ENCODE measurements around the gene ANAPC13. TPM values are rescaled to one million over a fixed set of nuclear protein-coding genes. Genes with fewer than 3 reads are reported as not detected.
A peak's percentile ranks its signal among the peaks of the same experiment; 100 is the strongest.

The ANAPC13 gene
- total RNA-seq, 1 experiment from 2014 or later, result 52.7 TPM

- Histone ChIP-seq H2AFZ (no peak overlapping the region), H4K20me1 (ENCODE audit: insufficient read depth) (no peaks in the 10 kb centered on the region), H3K9me3 (ENCODE audit: insufficient read depth, low read depth) (no peaks in the 10 kb centered on the region), H3F3A (ENCODE audit: insufficient read depth, low read depth) (no peaks in the 10 kb centered on the region), H3K27ac (no peak overlapping the region), H3K4me2 (no peak overlapping the region), H3K79me2 (ENCODE audit: low read depth) (no peaks in the 10 kb centered on the region), H3K36me3 (ENCODE audit: low read depth) (no peaks in the 10 kb centered on the region), H3K4me1 (replicated peaks; ENCODE audit: insufficient read depth) (peaks cover 7% of the 10 kb centered on the region; the same call in 1 of the 2 replicates), H3K9me2 (ENCODE audit: insufficient read depth) (no peaks in the 10 kb centered on the region), H3K4me3 (no peak overlapping the region), H3K27me3 (ENCODE audit: insufficient read depth, low read depth) (no peaks in the 10 kb centered on the region)
- BruUV-seq (replicated peaks), result no TSS peak
- intact Hi-C loops (cut with micrococcal nuclease; ENCODE audit: unreplicated experiment), result no loop called here
- no peak for DNase-seq
- POLR2A ChIA-PET (ENCODE audit: unreplicated experiment), result no interaction called here
- no peak for TF ChIP-seq CTCF (conservative IDR thresholded peaks at IDR 0.05)
- no peak for TF ChIP-seq EZH2 (IDR thresholded peaks at IDR 0.05; ENCODE audit: low read depth)
- CTCF ChIA-PET, result no interaction called here
Measured at GRCh38 chr3:134463676-134464063, 22.1 kb downstream of the ANAPC13 start.

GRCh38 chr3:134462331-134462941 lies 23.3 kb downstream of the ANAPC13 start:
- Histone ChIP-seq H3K4me3 (no peak overlapping the region), H3K27me3 (ENCODE audit: insufficient read depth, low read depth) (no peaks in the 10 kb centered on the region), H3K4me2 (peak overlapping the region; percentile 18; the same call in 1 of the 2 replicates), H3K4me1 (replicated peaks; ENCODE audit: insufficient read depth) (peaks cover 7% of the 10 kb centered on the region; the same call in 1 of the 2 replicates), H3K27ac (no peak overlapping the region), H2AFZ (peak overlapping the region; percentile 61; the same call in 1 of the 2 replicates), H3K9me3 (ENCODE audit: insufficient read depth, low read depth) (no peaks in the 10 kb centered on the region), H3K36me3 (ENCODE audit: low read depth) (no peaks in the 10 kb centered on the region), H4K20me1 (ENCODE audit: insufficient read depth) (no peaks in the 10 kb centered on the region), H3K79me2 (ENCODE audit: low read depth) (no peaks in the 10 kb centered on the region), H3F3A (ENCODE audit: insufficient read depth, low read depth) (no peaks in the 10 kb centered on the region), H3K9me2 (ENCODE audit: insufficient read depth) (no peaks in the 10 kb centered on the region)
- CTCF ChIA-PET, result interaction anchor here (0.6 kb wide), 1 partner anchor 91 kb away, joined by 3 read pairs; no protein-coding TSS in a partner anchor
- no TSS peak for BruUV-seq (replicated peaks)
- POLR2A ChIA-PET (ENCODE audit: unreplicated experiment), result no interaction called here
- intact Hi-C loops (cut with micrococcal nuclease; ENCODE audit: unreplicated experiment), result no loop called here
- TF ChIP-seq CTCF (conservative IDR thresholded peaks at IDR 0.05) (no peak), EZH2 (IDR thresholded peaks at IDR 0.05; ENCODE audit: low read depth) (no peak)
- DNase-seq, result peak in 1 of 2 experiments; percentile 46

GRCh38 chr3:134460965-134461364 lies 24.8 kb downstream of the ANAPC13 start:
- DNase-seq, result no peak
- CTCF ChIA-PET, result no interaction called here

More at GRCh38 chr3:134460965-134461364, 24.8 kb downstream of the ANAPC13 start:
- intact Hi-C loops (cut with micrococcal nuclease; ENCODE audit: unreplicated experiment), result no loop called here
- Histone ChIP-seq H3K4me1 (replicated peaks; ENCODE audit: insufficient read depth) (peaks cover 7% of the 10 kb centered on the region; the same call in 1 of the 2 replicates), H3K36me3 (ENCODE audit: low read depth) (no peaks in the 10 kb centered on the region), H3K27ac (no peak overlapping the region), H3K9me2 (ENCODE audit: insufficient read depth) (no peaks in the 10 kb centered on the region), H3K4me2 (no peak overlapping the region), H2AFZ (no peak overlapping the region), H3F3A (ENCODE audit: insufficient read depth, low read depth) (no peaks in the 10 kb centered on the region), H3K27me3 (ENCODE audit: insufficient read depth, low read depth) (no peaks in the 10 kb centered on the region), H4K20me1 (ENCODE audit: insufficient read depth) (no peaks in the 10 kb centered on the region), H3K79me2 (ENCODE audit: low read depth) (no peaks in the 10 kb centered on the region), H3K4me3 (no peak overlapping the region), H3K9me3 (ENCODE audit: insufficient read depth, low read depth) (no peaks in the 10 kb centered on the region)
- TF ChIP-seq EZH2 (IDR thresholded peaks at IDR 0.05; ENCODE audit: low read depth), result no peak
- TF ChIP-seq CTCF (conservative IDR thresholded peaks at IDR 0.05), result no peak
- POLR2A ChIA-PET (ENCODE audit: unreplicated experiment), result no interaction called here
- BruUV-seq (replicated peaks), result no TSS peak

All from PC-9 (cell line).